Smooth muscle cell (in vitro differentiated cells): ENCODE measurements around the gene CNST. TPM values are rescaled to one million over a fixed set of nuclear protein-coding genes. Genes with fewer than 3 reads are reported as not detected.

Source experiments
- DNase-seq: peaks from one replicate; lab custom pipeline; 2025; ENCODE audit not compliant: unreplicated experiment; lab: John Stamatoyannopoulos, UW
- H2AFZ ChIP-seq: fragments of 200-600 bp; sonication (generic); 2 replicates; pipeline ENCODE4 v1.6.0; 2016; ENCODE audit warnings: antibody characterized with exemption, low read depth, mild to moderate bottlenecking
- H3F3A ChIP-seq: fragments of 200-600 bp; sonication (generic); 2 replicates; pipeline ENCODE4 v1.6.0; 2017; ENCODE audit warnings: antibody characterized with exemption, low read depth
- H3K27ac ChIP-seq: fragments of 200-600 bp; sonication (generic); 2 replicates; pipeline ENCODE4 v1.5.1; 2016; ENCODE audit warnings: low read depth, mild to moderate bottlenecking
- H3K27me3 ChIP-seq: fragments of 200-600 bp; sonication (generic); 2 replicates; pipeline ENCODE4 v1.6.1; 2016; ENCODE audit warnings: low read depth, mild to moderate bottlenecking
- H3K36me3 ChIP-seq: fragments of 200-600 bp; sonication (generic); 2 replicates; pipeline ENCODE4 v1.5.1; 2016; ENCODE audit warnings: low read depth
- H3K4me1 ChIP-seq: fragments of 200-600 bp; sonication (generic); 2 replicates; pipeline ENCODE4 v1.5.1; 2016; ENCODE audit warnings: low read depth
- H3K4me2 ChIP-seq: fragments of 200-600 bp; sonication (generic); 2 replicates; pipeline ENCODE4 v1.6.0; 2016; ENCODE audit warnings: mild to moderate bottlenecking
- H3K4me3 ChIP-seq: fragments of 200-600 bp; sonication (generic); 2 replicates; pipeline ENCODE4 v1.5.1; 2016; ENCODE audit warnings: mild to moderate bottlenecking
- H3K79me2 ChIP-seq: fragments of 200-600 bp; sonication (generic); 2 replicates; pipeline ENCODE4 v1.6.0; 2016; ENCODE audit warnings: low read depth, mild to moderate bottlenecking
- H3K9ac ChIP-seq: fragments of 200-600 bp; sonication (generic); 2 replicates; pipeline ENCODE4 v1.6.0; 2016; ENCODE audit warnings: low read depth
- H3K9me3 ChIP-seq: fragments of 200-600 bp; sonication (generic); replicated peaks from 2 replicates; pipeline ENCODE4 v1.5.1; 2016; ENCODE audit warnings: low read depth
- H4K20me1 ChIP-seq: fragments of 200-600 bp; sonication (generic); 2 replicates; pipeline ENCODE4 v1.6.0; 2016; ENCODE audit warnings: low read depth
- WGBS: methylation state at CpG from one replicate; pipeline ENCODE4 v1.1.7; 2016; ENCODE audit warnings: low lambda C conversion rate; 5-methylcytosine and 5-hydroxymethylcytosine counted together
- polyA plus RNA-seq: library from polyadenylated mRNA; unstranded; fragments of >200 nt; fragmentation: Nextera tagmentation; extraction: Ambion mirVana; gene quantifications from 2 replicates; pipeline ENCODE4 v1.2.1, GENCODE V29; 2016
- total RNA-seq: library from RNA; depleted of rRNA; stranded (reverse); fragments of >200 nt; gene quantifications from 2 replicates; pipeline ENCODE4 v1.2.3, GENCODE V29; 2014
- TF ChIP-seq, protein P1 (sequence below): fragments of 200-600 bp; sonication (generic); IDR thresholded peaks from 2 replicates; pipeline ENCODE4 v1.5.1; 2017; ENCODE audit warnings: borderline replicate concordance, mild to moderate bottlenecking, antibody characterized with exemption; ENCODE audit not compliant: insufficient read depth, poor library complexity, severe bottlenecking

Gene CNST
- total and polyA plus RNA-seq, 2 experiments from 2014 or later: 6.7 to 16.9 TPM

DNA sequence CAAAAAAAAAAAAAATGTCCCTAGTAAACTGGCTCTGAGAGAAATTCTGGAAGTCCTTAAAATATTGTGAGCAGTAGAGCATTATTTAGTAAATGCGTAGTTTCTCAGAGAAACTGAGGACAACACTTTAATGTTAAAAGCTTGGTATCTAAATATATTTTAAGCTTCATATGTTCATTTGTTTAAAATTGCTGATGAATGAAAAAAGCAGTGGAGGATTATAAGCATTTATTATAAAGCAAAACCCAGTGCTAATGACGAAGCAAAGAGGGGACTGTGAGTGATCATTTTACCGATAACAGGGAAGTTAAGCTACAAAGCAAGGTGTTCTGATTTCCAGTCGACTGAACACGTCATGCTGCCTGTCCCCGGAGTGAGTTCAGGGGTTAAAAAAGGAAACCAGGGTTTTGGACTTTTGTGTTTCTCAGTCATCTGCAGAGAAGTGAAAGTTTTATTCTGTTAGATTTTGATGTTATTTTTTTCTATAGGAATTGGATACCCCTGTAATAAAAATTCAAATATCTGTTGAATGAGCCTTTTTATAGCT is 93.4 kb downstream of the CNST start:
- Histone ChIP-seq H3F3A (no peaks in the 10 kb centered on the region), H3K9ac (no peak overlapping the region), H3K9me3 (no peaks in the 10 kb centered on the region), H3K27me3 (no peaks in the 10 kb centered on the region), H4K20me1 (no peaks in the 10 kb centered on the region), H3K79me2 (no peaks in the 10 kb centered on the region), H3K4me1 (no peaks in the 10 kb centered on the region), H3K4me2 (no peak overlapping the region), H3K4me3 (no peak overlapping the region), H2AFZ (no peak overlapping the region), H3K36me3 (no peaks in the 10 kb centered on the region), H3K27ac (no peak overlapping the region)
- 96% methylated on average over 6 of the region's 6 CpGs for WGBS
- DNase-seq: no peak
- TF ChIP-seq, protein P1, sequence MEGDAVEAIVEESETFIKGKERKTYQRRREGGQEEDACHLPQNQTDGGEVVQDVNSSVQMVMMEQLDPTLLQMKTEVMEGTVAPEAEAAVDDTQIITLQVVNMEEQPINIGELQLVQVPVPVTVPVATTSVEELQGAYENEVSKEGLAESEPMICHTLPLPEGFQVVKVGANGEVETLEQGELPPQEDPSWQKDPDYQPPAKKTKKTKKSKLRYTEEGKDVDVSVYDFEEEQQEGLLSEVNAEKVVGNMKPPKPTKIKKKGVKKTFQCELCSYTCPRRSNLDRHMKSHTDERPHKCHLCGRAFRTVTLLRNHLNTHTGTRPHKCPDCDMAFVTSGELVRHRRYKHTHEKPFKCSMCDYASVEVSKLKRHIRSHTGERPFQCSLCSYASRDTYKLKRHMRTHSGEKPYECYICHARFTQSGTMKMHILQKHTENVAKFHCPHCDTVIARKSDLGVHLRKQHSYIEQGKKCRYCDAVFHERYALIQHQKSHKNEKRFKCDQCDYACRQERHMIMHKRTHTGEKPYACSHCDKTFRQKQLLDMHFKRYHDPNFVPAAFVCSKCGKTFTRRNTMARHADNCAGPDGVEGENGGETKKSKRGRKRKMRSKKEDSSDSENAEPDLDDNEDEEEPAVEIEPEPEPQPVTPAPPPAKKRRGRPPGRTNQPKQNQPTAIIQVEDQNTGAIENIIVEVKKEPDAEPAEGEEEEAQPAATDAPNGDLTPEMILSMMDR: no peak

DNA sequence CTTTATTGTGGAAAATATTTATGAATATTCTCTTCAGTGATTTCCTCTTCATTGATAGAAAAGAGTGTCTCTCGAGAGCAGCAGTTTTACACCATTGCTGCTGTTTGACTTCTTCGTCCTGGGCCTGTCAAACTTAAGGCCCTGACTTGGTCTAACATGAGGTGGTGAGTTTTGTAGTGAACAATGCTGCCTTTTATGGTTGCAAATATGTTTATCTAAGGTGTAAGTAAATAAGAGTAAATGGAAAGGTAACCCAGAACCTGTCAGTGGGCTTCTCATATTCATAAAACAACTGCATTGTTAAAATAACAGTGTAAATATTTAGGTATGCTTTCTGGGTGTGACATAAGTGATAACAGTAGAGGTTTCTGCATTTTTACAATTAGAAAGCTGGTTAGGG is 95.2 kb downstream of the CNST start:
- DNase-seq: no peak

DNA sequence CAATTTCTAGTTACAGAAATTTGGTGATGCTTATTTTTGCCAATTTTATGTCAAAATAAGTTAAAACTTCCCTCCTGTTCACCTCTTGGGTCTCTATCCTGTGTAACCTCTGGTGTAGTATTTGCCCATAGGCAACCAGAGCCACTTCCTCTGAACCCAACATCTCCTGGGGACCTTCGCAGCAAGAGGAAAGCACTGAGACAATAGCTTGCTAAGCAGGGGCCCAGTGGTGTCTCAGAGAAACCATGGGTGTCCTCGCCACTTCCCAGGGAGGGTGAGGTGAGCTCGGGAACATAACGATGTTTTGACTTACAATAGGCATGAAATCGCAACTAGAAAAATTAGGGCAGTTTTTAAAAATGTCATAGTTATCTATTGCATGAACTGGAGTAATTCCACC is 101.5 kb downstream of the CNST start:
- DNase-seq: no peak
- Histone ChIP-seq H3K4me2 (no peak overlapping the region), H4K20me1 (no peaks in the 10 kb centered on the region), H3K4me1 (no peaks in the 10 kb centered on the region), H3K27ac (no peak overlapping the region), H3K9ac (no peak overlapping the region), H3K4me3 (no peak overlapping the region), H3K79me2 (no peaks in the 10 kb centered on the region), H3K27me3 (no peaks in the 10 kb centered on the region), H3F3A (no peaks in the 10 kb centered on the region), H2AFZ (no peak overlapping the region), H3K36me3 (no peaks in the 10 kb centered on the region), H3K9me3 (no peaks in the 10 kb centered on the region)
- 98% methylated on average over 5 of the region's 5 CpGs for WGBS
- TF ChIP-seq, protein P1: no peak

More for the DNA sequence above, 95.2 kb downstream of the CNST start:
- Histone ChIP-seq H3K79me2 (no peaks in the 10 kb centered on the region), H3K27ac (no peak overlapping the region), H3K36me3 (no peaks in the 10 kb centered on the region), H3K4me3 (no peak overlapping the region), H2AFZ (no peak overlapping the region), H3K4me2 (no peak overlapping the region), H3K27me3 (no peaks in the 10 kb centered on the region), H3K9ac (no peak overlapping the region), H3K4me1 (no peaks in the 10 kb centered on the region), H4K20me1 (no peaks in the 10 kb centered on the region), H3K9me3 (no peaks in the 10 kb centered on the region), H3F3A (no peaks in the 10 kb centered on the region)
- 97% methylated on average over 2 of the region's 2 CpGs for WGBS
- TF ChIP-seq, protein P1: no peak

DNA sequence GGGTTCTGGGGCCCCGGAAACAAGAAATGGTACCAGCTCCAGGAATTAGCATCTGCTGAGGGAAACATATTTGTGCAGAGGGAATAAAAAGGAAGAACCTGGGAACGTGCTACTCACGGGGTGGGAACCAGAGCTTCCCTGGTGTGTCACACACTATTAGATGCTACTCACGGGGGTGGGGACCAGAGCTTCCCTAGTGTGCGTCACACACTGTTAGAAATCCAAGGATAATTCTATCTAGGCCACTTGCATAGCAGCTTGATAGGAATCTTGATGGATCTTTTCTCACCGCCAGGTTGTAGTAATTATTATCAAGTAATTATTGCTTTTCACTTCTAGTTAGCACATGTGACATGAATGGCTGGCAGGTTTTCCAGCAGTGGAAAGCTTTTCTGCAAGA is 103.4 kb downstream of the CNST start:
- H3K9me3 ChIP-seq: no peaks in the 10 kb centered on the region
- H3K27ac ChIP-seq: no peak overlapping the region
- no peaks in the 10 kb centered on the region for H3K36me3 ChIP-seq
- H4K20me1 ChIP-seq: no peaks in the 10 kb centered on the region
- H3K4me3 ChIP-seq: no peak overlapping the region
- H3K79me2 ChIP-seq: no peaks in the 10 kb centered on the region
- no peak for DNase-seq
- H3F3A ChIP-seq: no peaks in the 10 kb centered on the region
- no peak overlapping the region for H3K4me2 ChIP-seq
- H3K9ac ChIP-seq: no peak overlapping the region
- no peak overlapping the region for H2AFZ ChIP-seq
- TF ChIP-seq, protein P1: no peak
- no peaks in the 10 kb centered on the region for H3K27me3 ChIP-seq
- 88% methylated on average over 6 of the region's 6 CpGs for WGBS
- no peaks in the 10 kb centered on the region for H3K4me1 ChIP-seq
